Lower leg skin (tissue), 4 donors: ENCODE measurements around the gene CFAP92. TPM values are rescaled to one million over a fixed set of nuclear protein-coding genes. Genes with fewer than 3 reads are reported as not detected.
A peak's percentile ranks its signal among the peaks of the same experiment; 100 is the strongest.

Experiments used
- DNase-seq, 2 donors: peaks; one replicate each; pipeline ENCODE4 v3.0.0-alpha.2; 2019; ENCODE audit warnings: low spot score in 2 of 2
- H3K4me3 ChIP-seq: fragments of 200-600 bp; sonication (generic); 2 replicates; pipeline ENCODE4 v1.5.1; 2017; ENCODE audit warnings: mild to moderate bottlenecking, low read depth; ENCODE audit not compliant: poor library complexity, severe bottlenecking
- POLR2A ChIP-seq, 2 donors: fragments of 450-650 bp; IDR thresholded peaks; one replicate each; pipeline ENCODE4 v1.6.1; 2016 to 2017; ENCODE audit warnings: antibody characterized with exemption in 2 of 2, mild to moderate bottlenecking in 1 of 2, moderate library complexity in 1 of 2
- WGBS, 2 donors: methylation state at CpG; one replicate each; pipeline ENCODE4 v1.1.5; 2018; 5-methylcytosine and 5-hydroxymethylcytosine counted together
- intact Hi-C: fragments of 100-400 bp; cut with DNase I; formaldehyde crosslinking; loops from one replicate; pipeline ENCODE4 v1.15.0; 2023; ENCODE audit warnings: low total_unique reads
- total RNA-seq, 4 donors: library from RNA; depleted of rRNA; stranded (reverse); fragments of >200 nt; gene quantifications; one replicate each; pipeline ENCODE4 v1.1.0, GENCODE V29; 2016
- TF ChIP-seq, protein P1 (sequence below), 3 donors: fragments of 450-650 bp; IDR thresholded peaks; one replicate each; pipeline ENCODE4 v1.5.1; 2016; ENCODE audit warnings: antibody characterized with exemption in 3 of 3, mild to moderate bottlenecking in 3 of 3, moderate library complexity in 2 of 3

Gene CFAP92
- total RNA-seq, 4 donors from 2014 or later: 0.19 to 0.59 (median 0.25) TPM

DNA sequence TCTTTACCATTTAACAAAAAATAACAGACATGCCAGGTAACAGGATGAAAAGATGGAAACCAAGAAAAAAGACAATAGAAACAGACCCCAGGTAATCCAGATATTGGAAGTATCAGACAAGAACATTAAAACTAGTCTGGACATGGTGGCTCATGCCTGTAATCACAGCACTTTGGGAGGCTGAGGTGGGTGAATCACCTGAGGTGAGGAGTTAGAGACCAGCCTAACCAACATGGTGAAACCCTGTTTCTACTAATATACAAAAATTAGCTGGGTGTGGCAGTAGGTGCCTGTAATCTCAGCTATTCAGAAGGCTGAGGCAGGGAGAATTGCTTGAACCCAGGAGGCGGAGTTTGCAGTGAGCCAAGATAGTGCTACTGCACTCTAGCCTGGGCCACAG is 73.9 kb downstream of the CFAP92 start:
- no peak overlapping the region for H3K4me3 ChIP-seq
- TF ChIP-seq, protein P1, sequence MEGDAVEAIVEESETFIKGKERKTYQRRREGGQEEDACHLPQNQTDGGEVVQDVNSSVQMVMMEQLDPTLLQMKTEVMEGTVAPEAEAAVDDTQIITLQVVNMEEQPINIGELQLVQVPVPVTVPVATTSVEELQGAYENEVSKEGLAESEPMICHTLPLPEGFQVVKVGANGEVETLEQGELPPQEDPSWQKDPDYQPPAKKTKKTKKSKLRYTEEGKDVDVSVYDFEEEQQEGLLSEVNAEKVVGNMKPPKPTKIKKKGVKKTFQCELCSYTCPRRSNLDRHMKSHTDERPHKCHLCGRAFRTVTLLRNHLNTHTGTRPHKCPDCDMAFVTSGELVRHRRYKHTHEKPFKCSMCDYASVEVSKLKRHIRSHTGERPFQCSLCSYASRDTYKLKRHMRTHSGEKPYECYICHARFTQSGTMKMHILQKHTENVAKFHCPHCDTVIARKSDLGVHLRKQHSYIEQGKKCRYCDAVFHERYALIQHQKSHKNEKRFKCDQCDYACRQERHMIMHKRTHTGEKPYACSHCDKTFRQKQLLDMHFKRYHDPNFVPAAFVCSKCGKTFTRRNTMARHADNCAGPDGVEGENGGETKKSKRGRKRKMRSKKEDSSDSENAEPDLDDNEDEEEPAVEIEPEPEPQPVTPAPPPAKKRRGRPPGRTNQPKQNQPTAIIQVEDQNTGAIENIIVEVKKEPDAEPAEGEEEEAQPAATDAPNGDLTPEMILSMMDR (IDR thresholded peaks at IDR 0.05): no peak
- no peak for TF ChIP-seq POLR2A (IDR thresholded peaks at IDR 0.05)
- 100% methylated on average over 1 of the region's 1 CpG for WGBS, 2 donors
- intact Hi-C loops: no loop called here
- peak in 1 of 2 donors; percentile 46 for DNase-seq

DNA sequence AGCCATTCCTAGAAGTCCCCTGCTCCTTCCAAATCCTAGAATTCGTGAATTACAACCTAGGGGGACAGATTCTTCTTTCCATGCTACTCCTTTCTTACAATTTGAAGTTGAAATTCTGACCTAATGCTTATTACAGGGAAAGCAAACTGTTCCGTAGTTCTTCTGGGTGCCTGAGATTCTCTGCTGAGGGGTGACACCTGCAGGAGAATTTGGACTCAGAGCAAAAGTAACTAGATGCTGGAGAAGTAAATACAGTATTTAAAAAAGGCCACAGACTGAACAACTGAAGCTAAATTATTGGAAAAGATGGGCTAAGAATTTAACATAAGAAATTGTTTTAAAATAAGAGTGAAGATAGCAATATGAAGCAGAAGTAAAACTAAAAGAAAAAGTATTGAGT is 76.6 kb downstream of the CFAP92 start:
- H3K4me3 ChIP-seq: no peak overlapping the region
- intact Hi-C loops: no loop called here
- WGBS, 2 donors: 55% methylated on average over 2 of the region's 2 CpGs
- TF ChIP-seq, protein P1 (IDR thresholded peaks at IDR 0.05): no peak
- TF ChIP-seq POLR2A (IDR thresholded peaks at IDR 0.05): no peak
- no peak for DNase-seq

DNA sequence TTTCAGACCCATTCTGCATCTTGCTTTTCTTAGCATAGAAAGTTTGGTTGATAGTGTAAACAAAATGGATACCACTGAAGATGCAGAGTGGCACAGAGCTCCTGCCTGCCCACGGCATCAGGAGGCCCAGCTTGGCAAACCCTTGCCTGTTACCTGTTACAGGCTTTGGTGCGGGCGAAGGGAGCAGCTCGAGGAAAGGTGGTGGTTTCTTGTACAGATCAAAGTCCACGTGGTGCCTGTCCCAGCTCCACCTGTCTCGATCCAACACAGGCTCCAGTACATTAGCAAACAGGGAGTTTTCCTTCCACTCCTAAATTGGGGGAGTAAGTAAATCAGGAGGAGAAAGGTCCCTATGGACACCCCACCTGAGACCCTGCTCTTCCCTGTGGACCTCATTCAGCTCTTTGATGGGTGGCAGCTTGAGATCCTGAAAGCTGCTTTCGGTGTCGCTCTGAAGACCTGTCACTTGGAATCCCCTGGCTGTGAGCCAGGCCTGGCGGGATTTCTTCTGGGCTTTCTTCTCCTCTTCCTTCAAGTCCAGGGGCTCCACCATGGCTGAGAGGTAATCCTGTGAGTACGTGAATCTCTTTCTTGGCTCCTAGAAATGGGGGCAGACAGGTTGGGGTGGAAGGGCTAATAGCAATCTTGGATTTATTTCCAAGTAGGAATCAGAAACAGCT is 78.8 kb downstream of the CFAP92 start:
- DNase-seq: peak in 1 of 2 donors; percentile 84
- intact Hi-C loops: no loop called here
- TF ChIP-seq, protein P1 (IDR thresholded peaks at IDR 0.05): no peak
- WGBS, 2 donors: 92 to 95% methylated on average over 10 of the region's 10 CpGs
- no peak overlapping the region for H3K4me3 ChIP-seq

DNA sequence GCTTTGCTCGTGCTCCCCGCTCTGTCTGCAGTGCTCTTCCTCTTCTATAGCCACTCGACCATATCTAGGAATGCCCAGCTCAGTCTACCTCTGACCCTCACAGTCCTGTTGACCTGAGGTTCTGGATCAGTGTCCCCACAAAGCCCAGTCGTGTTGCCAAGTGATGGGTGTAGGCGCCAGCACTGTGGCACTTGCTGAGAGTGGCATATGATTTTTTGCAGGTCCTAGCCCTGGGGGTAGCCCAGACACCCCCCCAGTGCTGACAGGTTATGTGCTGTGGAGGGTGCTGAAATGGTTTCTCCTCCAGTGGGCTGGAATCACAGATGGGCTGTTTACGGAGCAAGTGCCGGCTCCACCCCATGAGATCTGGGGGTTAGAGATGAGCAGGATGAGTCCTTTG is 82.0 kb downstream of the CFAP92 start:
- DNase-seq: peak in 1 of 2 donors; percentile 76
- WGBS, 2 donors: 90 to 96% methylated on average over 7 of the region's 7 CpGs
- no peak overlapping the region for H3K4me3 ChIP-seq

DNA sequence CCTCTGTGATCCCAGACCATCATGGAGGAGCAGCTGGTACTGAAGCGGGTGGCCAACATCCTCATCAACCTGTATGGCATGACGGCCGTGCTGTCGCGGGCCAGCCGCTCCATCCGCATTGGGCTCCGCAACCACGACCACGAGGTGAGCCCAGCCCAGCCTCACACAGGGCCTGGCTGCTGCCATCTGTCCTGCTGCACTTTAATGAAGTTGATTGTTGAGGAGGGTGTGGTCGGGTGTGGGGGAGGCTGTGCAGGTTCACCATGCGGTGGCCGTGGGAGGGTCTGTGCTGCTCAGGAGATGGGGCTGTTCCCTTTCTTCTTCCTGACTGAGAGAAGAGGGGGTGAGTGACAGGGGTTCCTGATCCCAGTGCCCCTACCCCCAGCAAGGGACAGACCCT is 83.9 kb downstream of the CFAP92 start:
- WGBS, 2 donors: 77 to 82% methylated on average over 3 to 13 of the region's 13 CpGs
- intact Hi-C loops: no loop called here
- DNase-seq: peak in 1 of 2 donors; percentile 79
- no peak overlapping the region for H3K4me3 ChIP-seq
- no peak for TF ChIP-seq POLR2A (IDR thresholded peaks at IDR 0.05)
- TF ChIP-seq, protein P1 (IDR thresholded peaks at IDR 0.05): no peak

More for the DNA sequence above, 82.0 kb downstream of the CFAP92 start:
- TF ChIP-seq, protein P1 (IDR thresholded peaks at IDR 0.05): no peak
- TF ChIP-seq POLR2A (IDR thresholded peaks at IDR 0.05): no peak
- intact Hi-C loops: no loop called here

DNA sequence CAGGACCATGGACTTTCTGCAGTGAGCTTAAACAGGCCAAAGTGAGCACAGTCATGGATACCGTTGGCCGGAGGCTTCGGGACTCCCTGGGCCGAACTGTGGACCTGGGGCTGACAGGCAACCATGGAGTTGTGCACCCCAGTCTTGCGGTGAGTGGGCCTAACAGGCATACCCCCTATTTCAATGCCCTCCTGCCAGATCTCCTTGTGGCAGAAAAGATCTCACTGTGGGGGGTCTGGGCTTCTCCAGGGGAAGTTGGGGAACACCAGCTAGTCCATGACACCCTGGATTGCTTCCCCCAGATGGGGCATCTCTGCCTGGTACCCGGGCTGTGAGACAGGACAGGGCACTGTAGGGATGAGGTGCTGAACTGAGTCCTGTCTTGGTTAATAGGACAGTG is 84.9 kb downstream of the CFAP92 start:
- H3K4me3 ChIP-seq: no peak overlapping the region
- 97 to 100% methylated on average over 6 of the region's 6 CpGs for WGBS, 2 donors
- intact Hi-C loops: no loop called here
- peak in 1 of 2 donors; percentile 68 for DNase-seq
- TF ChIP-seq, protein P1 (IDR thresholded peaks at IDR 0.05): no peak
- no peak for TF ChIP-seq POLR2A (IDR thresholded peaks at IDR 0.05)
